GM19468 (cell line): ENCODE data around the gene KCNIP1.
"Not testable (repeated sequence)": the region's sequence is repeated elsewhere in the genome, so short reads cannot be mapped to it uniquely, and the experiment has no call there.

Experiments
- ATAC-seq: cut with Tn5 transposase; IDR thresholded peaks from one replicate; pipeline ENCODE4 v1.9.1; 2021; ENCODE audit warnings: mild to moderate bottlenecking, moderate library complexity, moderate number of reproducible peaks; ENCODE audit not compliant: unreplicated experiment; ENCODE audit errors: extremely low read depth

KCNIP1 gene

GRCh38 chr5:170738840-170739239, 235.0 kb downstream of the KCNIP1 start:
- ATAC-seq: no peak

- no peak for ATAC-seq
These were observed 235.6 kb downstream of the KCNIP1 start for GRCh38 chr5:170739446-170739845.

DNA sequence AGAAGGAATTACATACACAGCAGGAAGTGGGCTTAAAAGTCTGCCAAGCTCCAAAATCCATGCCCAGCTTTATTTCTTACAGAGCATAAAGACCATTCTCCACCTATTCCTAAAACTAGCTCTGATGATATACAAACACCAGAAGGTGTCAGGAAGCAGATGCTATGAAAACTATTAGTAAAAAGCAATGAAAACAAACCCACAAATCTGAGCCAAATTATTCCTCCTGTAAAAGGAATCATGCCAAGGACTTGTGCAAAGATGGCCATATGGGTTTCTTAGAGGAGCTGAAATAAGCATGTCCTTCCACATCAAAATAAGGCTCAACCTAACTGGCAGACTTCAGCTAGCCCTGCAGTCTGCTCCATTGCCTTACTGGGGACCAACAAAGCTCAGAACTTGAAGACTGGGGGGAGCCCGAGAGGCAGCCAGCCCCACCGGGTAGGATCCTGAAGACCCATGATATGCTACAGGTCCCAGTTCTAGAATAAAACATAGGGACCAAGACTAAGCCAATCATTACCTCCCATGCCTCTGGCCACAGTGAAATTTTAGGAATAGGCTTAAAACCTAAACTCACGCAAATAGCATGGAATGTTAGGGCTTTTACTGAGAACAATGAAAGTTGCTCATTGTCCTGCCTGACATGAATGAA, 236.9 kb downstream of the KCNIP1 start:
- no peak for ATAC-seq

DNA sequence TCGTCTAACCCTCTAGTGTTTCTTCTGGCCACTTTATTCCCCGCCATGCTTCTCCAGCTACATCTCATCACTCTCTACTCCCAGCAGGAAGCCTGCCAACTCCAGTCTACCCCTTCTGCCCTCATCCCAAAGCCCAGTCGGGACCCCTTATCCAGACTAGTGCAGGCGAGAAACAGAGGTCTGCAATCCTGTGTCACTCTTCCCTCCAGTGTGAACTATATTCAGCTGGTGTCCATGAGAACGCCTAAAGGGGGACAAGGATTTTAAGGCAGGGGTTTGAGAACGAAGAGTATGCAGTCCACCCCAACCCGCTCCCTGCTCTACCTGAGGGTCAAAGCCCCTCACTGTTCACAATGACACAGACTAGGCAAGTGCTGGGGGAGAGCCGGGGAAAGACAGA, 238.0 kb downstream of the KCNIP1 start:
- ATAC-seq: no peak

DNA sequence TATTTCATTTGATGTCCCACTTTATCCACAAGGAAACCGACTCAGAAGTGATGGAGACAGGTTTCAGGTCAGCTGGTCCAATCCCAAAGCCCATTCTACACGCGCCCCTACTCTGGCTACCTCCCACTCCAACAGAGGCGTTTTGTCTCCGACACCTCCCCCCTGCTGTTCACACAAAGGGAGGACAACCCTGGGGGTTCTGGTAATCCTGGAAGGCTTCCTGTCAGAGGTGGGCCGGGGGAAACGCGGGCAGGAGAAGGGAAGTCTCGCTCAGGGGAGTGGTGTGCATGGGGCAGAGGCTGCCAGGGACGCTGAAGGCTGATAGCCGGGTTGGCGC, 240.0 kb downstream of the KCNIP1 start:
- ATAC-seq: no peak

GRCh38 chr5:170745481-170746071, 241.8 kb downstream of the KCNIP1 start:
- ATAC-seq: no peak

DNA sequence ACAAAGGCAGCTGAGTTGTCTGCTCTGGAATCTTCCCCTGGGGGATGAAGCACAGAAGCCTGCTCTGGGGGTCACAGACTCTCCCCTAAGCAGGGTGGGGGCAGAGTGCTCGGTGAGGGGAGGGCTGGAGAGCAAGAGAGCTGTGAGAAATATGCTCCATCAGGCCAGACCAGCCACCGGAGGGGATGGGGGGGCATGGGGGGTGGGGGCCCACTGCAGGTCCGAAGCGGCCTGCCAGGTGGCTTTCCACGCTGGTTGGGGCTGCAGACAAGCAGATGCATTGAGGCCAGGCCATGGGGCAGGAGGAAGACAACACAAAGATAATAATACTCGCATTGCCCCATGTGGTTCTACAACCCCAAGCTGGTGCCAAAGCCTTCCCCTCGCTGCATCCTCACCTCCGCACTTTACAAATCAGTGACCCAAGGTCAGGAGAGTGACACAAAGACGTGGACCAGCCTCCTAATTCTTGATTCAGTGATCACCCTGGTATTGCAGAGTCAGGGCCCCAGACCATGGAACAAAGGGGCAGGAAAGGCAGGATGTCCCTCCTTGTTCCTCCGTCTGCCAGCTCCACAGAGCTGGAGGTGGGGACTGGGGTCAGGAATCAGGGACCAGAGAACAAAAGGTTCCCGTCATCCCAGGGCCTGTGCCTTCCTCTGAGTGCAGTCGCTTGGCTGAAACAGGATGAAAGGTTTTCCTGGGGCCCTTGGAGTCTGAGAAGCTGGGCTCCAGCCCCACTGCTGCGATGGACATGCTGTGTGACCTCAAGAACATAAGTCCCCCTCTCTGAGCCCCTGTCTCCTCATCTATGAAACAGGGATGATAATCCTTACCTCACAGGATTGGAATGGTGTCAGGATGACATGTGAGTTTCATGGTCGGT, 242.5 kb downstream of the KCNIP1 start:
- ATAC-seq: no peak

DNA sequence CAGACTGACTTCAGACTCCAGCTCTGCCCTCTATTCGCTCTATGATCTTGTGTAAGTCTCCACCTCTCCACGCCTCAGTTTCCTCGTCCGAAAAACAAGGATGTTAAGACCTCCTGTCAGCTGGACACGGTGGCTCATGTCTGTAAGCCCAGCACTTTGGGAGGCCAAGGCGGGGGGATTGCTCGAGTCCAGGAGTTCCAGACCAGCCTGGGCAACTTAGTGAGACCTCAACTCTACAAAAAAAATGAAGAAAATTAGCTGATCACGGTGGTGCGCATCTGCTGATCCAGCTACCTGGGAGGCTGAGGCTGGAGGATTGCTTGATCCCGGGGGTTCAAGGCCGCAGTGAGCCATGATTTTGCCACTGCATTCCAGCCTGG, 243.1 kb downstream of the KCNIP1 start:
- ATAC-seq: no peak

DNA sequence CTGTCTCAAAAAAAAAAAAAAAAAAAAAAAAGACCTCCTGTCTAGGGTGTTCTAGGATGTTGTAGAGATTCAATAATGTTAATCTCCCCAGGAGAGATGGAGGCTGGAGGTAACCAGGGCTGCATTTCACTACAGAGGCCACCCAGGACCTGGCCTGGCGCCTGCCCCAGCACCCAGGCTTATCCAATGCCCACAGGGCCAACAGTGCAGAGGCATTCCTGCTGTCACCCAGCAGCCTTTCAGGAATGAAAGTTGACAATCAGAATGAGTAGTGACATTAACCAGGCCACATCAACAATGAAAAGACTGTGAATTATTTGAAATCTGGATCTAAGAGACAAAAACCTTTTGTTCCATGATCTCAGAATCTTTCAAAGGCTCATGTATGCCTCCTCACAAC, 243.5 kb downstream of the KCNIP1 start:
- ATAC-seq: no peak

DNA sequence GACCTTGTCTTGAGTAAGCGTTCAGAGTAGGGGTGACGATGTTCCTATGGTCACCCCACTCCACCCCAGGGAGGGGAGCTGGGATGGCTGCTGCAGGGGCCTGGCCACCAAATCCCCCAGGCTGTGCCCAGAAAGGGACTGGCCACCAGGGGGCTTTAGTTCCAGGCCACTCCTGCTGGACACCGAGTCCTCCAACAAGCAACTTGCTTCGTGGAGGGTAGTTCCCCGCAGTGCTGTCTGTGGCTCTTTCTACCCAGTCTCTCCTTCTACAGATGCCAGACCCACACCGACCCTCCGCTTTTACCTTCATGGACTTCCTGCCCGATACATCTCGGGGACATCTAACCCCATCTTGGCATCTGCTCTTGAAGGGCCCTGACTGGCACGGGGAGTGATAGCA, 244.0 kb downstream of the KCNIP1 start:
- no peak for ATAC-seq

DNA sequence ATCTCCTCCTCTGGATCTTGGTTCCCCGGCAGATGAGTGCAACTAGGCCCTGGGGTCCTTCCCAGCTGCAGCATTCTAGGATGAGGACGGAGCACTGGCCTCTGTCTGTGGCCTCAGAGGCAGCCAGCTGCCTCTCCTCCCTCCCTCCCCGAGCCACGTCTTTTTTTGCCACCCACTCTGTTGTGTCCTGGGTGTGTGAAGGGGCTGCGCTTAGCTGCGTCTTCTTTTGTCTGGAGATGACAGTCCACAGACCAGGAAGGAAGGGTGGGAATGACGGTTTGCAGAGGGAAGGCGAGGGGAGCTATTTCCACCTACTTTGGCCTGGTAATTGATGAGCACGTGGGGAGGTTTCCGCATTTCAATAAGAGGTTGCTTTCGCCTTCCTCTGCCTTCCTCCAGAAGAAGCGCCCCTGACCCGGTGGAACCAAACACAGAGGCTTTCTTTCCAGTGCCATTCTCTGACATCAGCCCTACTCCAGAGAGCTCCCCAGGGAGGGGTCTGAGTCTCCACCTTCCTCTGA, 245.2 kb downstream of the KCNIP1 start:
- ATAC-seq: no peak

- ATAC-seq: no peak
These were observed 246.2 kb downstream of the KCNIP1 start for GRCh38 chr5:170749911-170750431.

DNA sequence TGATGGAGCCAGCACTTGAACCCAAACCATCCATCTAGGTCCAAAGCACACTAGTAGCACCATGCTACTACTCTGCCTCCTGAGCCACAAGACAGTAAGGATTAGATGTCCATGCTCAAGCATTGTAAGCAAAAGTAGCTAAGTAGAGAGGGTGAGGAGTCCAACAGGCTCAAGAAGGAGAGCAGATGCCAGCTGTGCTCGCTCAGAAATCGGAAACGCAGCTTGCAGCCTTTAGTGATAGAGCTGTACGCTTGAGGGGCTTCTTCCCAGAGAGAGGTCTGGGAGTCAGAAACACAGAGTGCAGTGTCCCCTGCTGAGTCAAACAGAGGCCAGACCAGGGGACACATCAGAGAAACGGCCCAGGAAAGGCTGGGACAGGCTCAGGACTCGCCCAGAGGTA, 247.0 kb downstream of the KCNIP1 start:
- no peak for ATAC-seq

DNA sequence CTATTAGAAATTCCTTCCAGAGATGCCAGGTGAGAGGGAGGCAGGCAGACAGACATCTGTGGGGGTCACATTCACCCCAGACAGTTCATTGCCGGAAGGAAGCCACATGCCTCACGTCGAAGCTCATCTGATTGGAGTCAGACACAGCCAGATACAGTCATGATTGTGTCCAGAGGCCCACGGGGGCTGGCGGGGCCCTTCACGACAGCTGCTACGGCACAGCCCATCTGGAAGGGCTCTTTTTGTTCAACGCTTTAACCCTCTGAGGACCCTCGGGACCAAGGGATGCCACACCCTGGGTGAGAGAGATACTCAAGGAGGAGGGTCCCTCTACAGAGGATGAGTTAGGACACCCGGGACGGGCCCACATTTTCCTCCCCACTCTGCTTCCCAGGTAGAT, 247.8 kb downstream of the KCNIP1 start:
- no peak for ATAC-seq

DNA sequence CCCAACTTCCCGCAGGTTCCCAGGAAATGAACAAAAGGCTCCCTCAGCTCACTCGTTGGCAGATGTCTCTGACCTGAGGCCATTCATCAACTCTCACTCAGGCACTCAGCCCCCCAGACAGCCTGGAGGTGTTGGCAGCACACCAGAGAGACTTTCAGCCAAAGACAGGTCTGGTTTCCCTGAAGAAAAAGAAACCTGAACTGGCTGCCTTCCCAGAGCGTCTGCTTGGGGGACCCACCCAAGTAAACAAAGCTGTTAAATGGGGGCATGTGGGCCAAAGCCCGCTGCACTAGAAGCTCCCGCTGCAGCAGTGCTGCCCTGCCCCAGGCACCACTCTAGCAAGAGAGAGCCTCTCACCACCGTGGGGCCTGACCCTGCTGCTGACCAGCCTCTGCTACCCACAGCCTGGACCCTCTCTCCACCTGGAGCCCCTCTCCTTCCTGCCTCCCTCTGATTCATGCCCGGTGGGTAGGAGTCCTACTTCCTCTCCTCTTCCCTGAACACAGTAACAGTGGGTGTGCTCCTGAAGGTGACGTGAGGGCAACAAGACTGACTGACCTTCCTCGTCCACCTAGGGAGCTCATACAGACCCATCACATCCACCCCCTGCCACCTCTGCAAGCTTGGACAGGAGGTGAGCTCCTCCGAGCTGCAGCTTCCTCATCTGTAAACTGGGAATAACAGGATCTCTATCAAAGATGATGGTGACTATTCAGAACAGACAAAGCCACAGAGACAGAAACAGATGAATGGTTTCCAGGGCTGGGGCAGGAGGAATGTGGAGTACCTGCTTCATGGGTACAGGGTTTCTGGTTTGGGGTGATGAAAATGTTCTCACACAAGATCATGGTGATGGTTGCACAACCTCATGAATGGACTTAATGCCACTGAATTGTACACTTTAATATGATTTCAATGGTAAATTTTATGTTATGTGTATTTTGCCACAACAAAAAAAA, 248.7 kb downstream of the KCNIP1 start:
- ATAC-seq: no peak

GRCh38 chr5:170753311-170753710, 249.5 kb downstream of the KCNIP1 start:
- no peak for ATAC-seq

GRCh38 chr5:170754508-170754907, 250.7 kb downstream of the KCNIP1 start:
- ATAC-seq: not testable (repeated sequence)

GRCh38 chr5:170755679-170756456, 252.0 kb downstream of the KCNIP1 start:
- no peak for ATAC-seq

GRCh38 chr5:170756691-170757090, 252.9 kb downstream of the KCNIP1 start:
- ATAC-seq: no peak
